GM13977 (cell line): ENCODE results near the gene APOL3.
"Not testable (repeated sequence)": the region's sequence is repeated elsewhere in the genome, so short reads cannot be mapped to it uniquely, and the experiment has no call there.

Experiments used
- DNase-seq: peaks from one replicate; pipeline ENCODE4 v3.0.0; 2012; ENCODE audit warnings: low spot score
- CTCF ChIP-seq: IDR thresholded peaks from 2 replicates; pipeline ENCODE4 v1.5.1; 2012; ENCODE audit warnings: mild to moderate bottlenecking, control low read depth; ENCODE audit not compliant: insufficient read depth; ENCODE audit errors: extremely low read depth, missing control alignments
- in situ Hi-C: fragments of 300-500 bp; cut with MboI; formaldehyde crosslinking; loops from one replicate; pipeline ENCODE4 v1.12.0; 2022; ENCODE audit warnings: low sequenced_read_pairs, low pct_unique_long_range_greater_than_20kb, mixed read lengths, inconsistent platforms; ENCODE audit not compliant: unreplicated experiment

The APOL3 gene

GRCh38 chr22:36156515-36157419 is 3.8 kb downstream of the APOL3 start:
- in situ Hi-C loops = no loop called here
- TF ChIP-seq CTCF = no peak

GRCh38 chr22:36156119-36156514 is 4.4 kb downstream of the APOL3 start:
- TF ChIP-seq CTCF = no peak
- in situ Hi-C loops = no loop called here
- DNase-seq = no peak

More at GRCh38 chr22:36156515-36157419, 3.8 kb downstream of the APOL3 start:
- no peak for DNase-seq

- DNase-seq = no peak
- in situ Hi-C loops = no loop called here
- no peak for TF ChIP-seq CTCF
These were observed 4.9 kb downstream of the APOL3 start for GRCh38 chr22:36155702-36156101.

- DNase-seq = no peak
- in situ Hi-C loops = no loop called here
- no peak for TF ChIP-seq CTCF
These were observed 6.1 kb downstream of the APOL3 start for GRCh38 chr22:36154423-36154945.

- TF ChIP-seq CTCF = no peak
- in situ Hi-C loops = no loop called here
- DNase-seq = no peak
These were observed 6.8 kb downstream of the APOL3 start for GRCh38 chr22:36153501-36154422.

GRCh38 chr22:36152821-36153220 is 7.7 kb downstream of the APOL3 start:
- DNase-seq, in situ Hi-C loops: not testable (repeated sequence)

GRCh38 chr22:36152088-36152487 is 8.5 kb downstream of the APOL3 start:
- TF ChIP-seq CTCF = no peak
- in situ Hi-C loops = no loop called here
- DNase-seq = no peak
